ENCODE results near the gene SLC24A4. TPM values are rescaled to one million over a fixed set of nuclear protein-coding genes. Genes with fewer than 3 reads are reported as not detected.

The SLC24A4 gene
- total RNA-seq, 1 donor from 2014 or later, result 3.5 TPM

- Histone ChIP-seq H3K9me3 (no peaks in the 10 kb centered on the region), H3K27me3 (ENCODE audit: low read depth) (no peaks in the 10 kb centered on the region), H3K36me3 (no peaks in the 10 kb centered on the region), H3K27ac (peak overlapping the region; percentile 70), H3K4me1 (peaks cover 50% of the 10 kb centered on the region), H3K4me3 (no peak overlapping the region)
- ATAC-seq (no peak), DNase-seq (no peak)
- TF ChIP-seq CTCF (IDR thresholded peaks at IDR 0.05), result no peak
- intact Hi-C loops (cut with DNase I), result no loop called here
Measured at GRCh38 chr14:92538412-92538985, 215.5 kb downstream of the SLC24A4 start.

- peak; percentile 20 for DNase-seq
- intact Hi-C loops (cut with DNase I), result no loop called here
- peaks cover 50% of the 10 kb centered on the region for H3K4me1 ChIP-seq
Measured at GRCh38 chr14:92539419-92539818, 216.5 kb downstream of the SLC24A4 start.

GRCh38 chr14:92539875-92540274 is 216.9 kb downstream of the SLC24A4 start:
- intact Hi-C loops (cut with DNase I), result no loop called here
- peak; percentile 51 to 55 for ATAC-seq
- Histone ChIP-seq H3K36me3 (no peaks in the 10 kb centered on the region), H3K27ac (peak overlapping the region; percentile 70), H3K4me3 (no peak overlapping the region), H3K27me3 (ENCODE audit: low read depth) (no peaks in the 10 kb centered on the region), H3K9me3 (no peaks in the 10 kb centered on the region), H3K4me1 (peaks cover 47% of the 10 kb centered on the region)
- TF ChIP-seq CTCF (IDR thresholded peaks at IDR 0.05), result no peak
- peak; percentile 52 for DNase-seq

More at GRCh38 chr14:92539419-92539818, 216.5 kb downstream of the SLC24A4 start:
- H3K36me3 ChIP-seq, result no peaks in the 10 kb centered on the region
- no peaks in the 10 kb centered on the region for H3K9me3 ChIP-seq
- no peak overlapping the region for H3K4me3 ChIP-seq
- H3K27me3 ChIP-seq (ENCODE audit: low read depth), result no peaks in the 10 kb centered on the region
- H3K27ac ChIP-seq, result peak overlapping the region; percentile 70
- TF ChIP-seq CTCF (IDR thresholded peaks at IDR 0.05), result no peak
- no peak for ATAC-seq

GRCh38 chr14:92540472-92541048 is 217.6 kb downstream of the SLC24A4 start:
- H3K36me3 ChIP-seq, result no peaks in the 10 kb centered on the region
- H3K4me1 ChIP-seq, result peaks cover 40% of the 10 kb centered on the region
- no peaks in the 10 kb centered on the region for H3K27me3 ChIP-seq (ENCODE audit: low read depth)
- intact Hi-C loops (cut with DNase I), result no loop called here
- H3K9me3 ChIP-seq, result no peaks in the 10 kb centered on the region
- ATAC-seq (peak; percentile 88 to 91), DNase-seq (peak; percentile 80)
- TF ChIP-seq CTCF (IDR thresholded peaks at IDR 0.05), result no peak
- H3K4me3 ChIP-seq, result no peak overlapping the region
- H3K27ac ChIP-seq, result peak overlapping the region; percentile 70

- TF ChIP-seq CTCF (IDR thresholded peaks at IDR 0.05), result no peak
- Histone ChIP-seq H3K4me3 (no peak overlapping the region), H3K27ac (no peak overlapping the region), H3K9me3 (no peaks in the 10 kb centered on the region), H3K27me3 (ENCODE audit: low read depth) (no peaks in the 10 kb centered on the region), H3K36me3 (no peaks in the 10 kb centered on the region), H3K4me1 (peaks cover 32% of the 10 kb centered on the region)
- no peak for DNase-seq
- intact Hi-C loops (cut with DNase I), result no loop called here
- no peak for ATAC-seq
Measured at GRCh38 chr14:92542766-92543554, 220.0 kb downstream of the SLC24A4 start.

Measured in lower lobe of right lung (tissue), 2 donors.